BJ (cell line): ENCODE measurements around the gene SYNGR3. TPM values are rescaled to one million over a fixed set of nuclear protein-coding genes. Genes with fewer than 3 reads are reported as not detected.

ENCODE experiments used
- CTCF ChIA-PET: fragments of 350-600 bp; formaldehyde crosslinking; extraction: SDS; loops from one replicate; lab custom pipeline; 2021; ENCODE audit warnings: antibody characterized with exemption, inconsistent platforms; lab: Yijun Ruan, JAX
- POLR2A ChIA-PET: fragments of 300-600 bp; sonication (Branson Sonifier 250); formaldehyde crosslinking; extraction: SDS; loops from one replicate; lab custom pipeline; 2021; ENCODE audit warnings: antibody characterized with exemption; lab: Charles Lee
- DNase-seq: peaks from one replicate; pipeline ENCODE4 v3.0.0-alpha.2; 2011; ENCODE audit warnings: low read depth
- H3K27me3 ChIP-seq: 2 replicates; pipeline ENCODE4 v1.6.0; 2011; ENCODE audit warnings: low read length; ENCODE audit not compliant: control insufficient read depth, insufficient read depth
- H3K36me3 ChIP-seq: 2 replicates; pipeline ENCODE4 v1.5.1; 2011; ENCODE audit warnings: low read length; ENCODE audit not compliant: control insufficient read depth, insufficient read depth
- H3K4me3 ChIP-seq: 2 replicates; pipeline ENCODE4 v1.5.1; 2011; ENCODE audit warnings: low read depth, mild to moderate bottlenecking, control low read depth, low read length
- CTCF ChIP-seq: IDR thresholded peaks from 2 replicates; pipeline ENCODE4 v1.5.1; 2011; ENCODE audit warnings: low read depth, mild to moderate bottlenecking, control low read depth, inconsistent platforms, low read length, moderate library complexity; ENCODE audit not compliant: insufficient read depth
- polyA plus RNA-seq: library from polyadenylated mRNA; depleted of rRNA; stranded (reverse); fragments of >200 nt; gene quantifications from 2 replicates; pipeline ENCODE4 v1.2.3, GENCODE V29; 2011

Gene SYNGR3
- polyA plus RNA-seq, 1 experiment = 3.3 TPM

GRCh38 chr16:1978476-1979120, 11.2 kb upstream of the SYNGR3 start:
- Histone ChIP-seq H3K36me3 (peaks cover 32% of the 10 kb centered on the region), H3K27me3 (peaks cover 12% of the 10 kb centered on the region), H3K4me3 (no peak overlapping the region)
- no peak for DNase-seq
- CTCF ChIA-PET = interaction anchor here (1.1 kb wide), 1 partner anchor 162 kb away, joined by 4 read pairs; no protein-coding TSS in a partner anchor
- POLR2A ChIA-PET = no interaction called here
- TF ChIP-seq CTCF = no peak

GRCh38 chr16:1979271-1980029, 10.3 kb upstream of the SYNGR3 start:
- CTCF ChIA-PET = interaction anchor here (1.1 kb wide), 1 partner anchor 161 kb away, joined by 4 read pairs; no protein-coding TSS in a partner anchor
- no peak for TF ChIP-seq CTCF
- POLR2A ChIA-PET = no interaction called here
- no peak overlapping the region for H3K4me3 ChIP-seq
- H3K36me3 ChIP-seq = peaks cover 29% of the 10 kb centered on the region
- peaks cover 12% of the 10 kb centered on the region for H3K27me3 ChIP-seq
- DNase-seq = no peak

- TF ChIP-seq CTCF = no peak
- H3K4me3 ChIP-seq = no peak overlapping the region
- no peak for DNase-seq
- H3K27me3 ChIP-seq = peaks cover 12% of the 10 kb centered on the region
- ChIA-PET CTCF (no interaction called here), POLR2A (no interaction called here)
- peaks cover 26% of the 10 kb centered on the region for H3K36me3 ChIP-seq
Observed at GRCh38 chr16:1980030-1980769, 9.6 kb upstream of the SYNGR3 start.

GRCh38 chr16:1980770-1981087, 9.0 kb upstream of the SYNGR3 start:
- H3K36me3 ChIP-seq = peaks cover 24% of the 10 kb centered on the region
- POLR2A ChIA-PET = no interaction called here

More at GRCh38 chr16:1980770-1981087, 9.0 kb upstream of the SYNGR3 start:
- DNase-seq = no peak
- Histone ChIP-seq H3K27me3 (peaks cover 12% of the 10 kb centered on the region), H3K4me3 (no peak overlapping the region)
- TF ChIP-seq CTCF = no peak
- CTCF ChIA-PET = interaction anchor here (1.1 kb wide), 1 partner anchor 160 kb away, joined by 3 read pairs; no protein-coding TSS in a partner anchor
